ENCODE data around the gene KCNV2.
A peak's percentile ranks its signal among the peaks of the same experiment; 100 is the strongest.
"Not testable (repeated sequence)": the region's sequence is repeated elsewhere in the genome, so short reads cannot be mapped to it uniquely, and the experiment has no call there.

KCNV2 gene

DNA sequence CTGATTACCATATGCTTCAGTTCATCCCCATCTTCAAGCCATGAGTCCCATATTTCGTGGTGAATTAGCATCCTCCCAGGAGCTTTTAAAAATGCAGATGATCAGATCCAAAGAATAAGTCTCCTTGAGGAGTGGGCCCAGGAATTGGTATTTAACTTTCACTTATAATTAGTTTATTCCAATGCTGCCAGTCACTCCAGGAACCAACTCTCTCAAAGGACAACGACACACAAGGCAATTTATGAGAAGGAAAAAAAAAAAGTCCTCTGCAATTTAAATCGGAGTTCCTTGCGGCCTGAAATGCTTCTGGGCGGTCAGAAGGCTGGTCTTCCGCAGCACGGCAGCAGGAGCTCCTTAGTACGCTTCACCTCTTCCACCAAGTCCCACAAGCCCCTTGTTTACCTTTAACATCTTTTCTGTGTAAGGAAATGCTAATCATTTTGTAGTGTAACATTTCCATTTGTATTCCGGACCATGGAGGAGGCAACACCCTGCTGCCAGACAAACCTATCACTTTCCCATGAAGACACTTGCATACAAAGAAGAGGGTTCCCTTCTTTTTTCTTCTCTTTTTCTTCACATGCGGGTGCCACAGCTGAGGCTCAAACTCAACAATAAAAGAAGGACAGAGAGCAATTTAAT is 16.3 kb upstream of the KCNV2 start:
- Mint-ChIP-seq H3K27ac (no peak overlapping the region), H3K4me1 (no peaks in the 10 kb centered on the region), H3K9me3 (no peaks in the 10 kb centered on the region), H3K4me3 (no peak overlapping the region), H3K27me3 (no peaks in the 10 kb centered on the region), H3K36me3 (ENCODE audit: low read depth) (peaks cover 8% of the 10 kb centered on the region)
- DNase-seq, result no peak
- no peak for ATAC-seq

DNA sequence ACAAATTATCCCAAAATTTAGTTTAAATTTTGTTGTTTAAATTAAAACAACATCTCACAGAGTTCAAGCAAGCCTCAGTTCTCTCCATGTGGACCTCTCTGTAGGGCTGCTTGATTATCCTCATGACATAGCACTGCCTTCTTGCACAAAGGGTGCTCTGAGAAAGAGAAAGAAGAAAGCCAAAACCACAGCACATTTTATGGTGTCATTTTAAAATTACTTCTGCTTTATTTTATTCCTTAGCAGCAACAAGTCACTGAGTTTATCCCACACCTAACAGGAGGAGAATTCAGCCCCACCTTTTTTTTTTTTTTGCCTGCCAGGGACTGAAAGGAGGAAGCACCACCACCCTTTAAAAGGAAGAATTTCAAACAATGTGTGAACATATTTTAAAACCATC is 12.8 kb upstream of the KCNV2 start:
- DNase-seq, result no peak
- H3K4me3 Mint-ChIP-seq, result no peak overlapping the region
- no peak for ATAC-seq
- H3K27ac Mint-ChIP-seq, result no peak overlapping the region
- no peaks in the 10 kb centered on the region for H3K4me1 Mint-ChIP-seq
- no peaks in the 10 kb centered on the region for H3K27me3 Mint-ChIP-seq
- peaks cover 15% of the 10 kb centered on the region for H3K36me3 Mint-ChIP-seq (ENCODE audit: low read depth)
- H3K9me3 Mint-ChIP-seq, result no peaks in the 10 kb centered on the region

DNA sequence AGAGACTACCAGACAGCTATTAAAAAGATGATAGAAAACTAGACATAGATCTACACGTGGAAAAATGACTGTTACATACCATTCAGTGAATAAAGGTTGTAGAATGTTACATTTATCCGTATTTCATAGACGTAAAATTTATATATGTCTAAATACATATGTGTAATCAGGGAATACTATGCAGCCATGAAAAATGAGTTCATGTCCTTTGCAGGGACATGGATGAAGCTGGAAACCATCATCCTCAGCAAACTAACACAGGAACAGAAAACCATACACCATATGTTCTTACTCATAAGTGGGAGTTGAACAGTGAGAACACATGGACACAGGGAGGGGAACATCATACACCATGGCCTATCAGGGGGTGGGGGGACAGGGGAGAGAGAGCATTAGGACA is 10.1 kb upstream of the KCNV2 start:
- H3K27ac Mint-ChIP-seq; H3K9me3 Mint-ChIP-seq; H3K4me3 Mint-ChIP-seq; ATAC-seq; H3K27me3 Mint-ChIP-seq; DNase-seq; H3K4me1 Mint-ChIP-seq; H3K36me3 Mint-ChIP-seq (ENCODE audit: low read depth): not testable (repeated sequence)

DNA sequence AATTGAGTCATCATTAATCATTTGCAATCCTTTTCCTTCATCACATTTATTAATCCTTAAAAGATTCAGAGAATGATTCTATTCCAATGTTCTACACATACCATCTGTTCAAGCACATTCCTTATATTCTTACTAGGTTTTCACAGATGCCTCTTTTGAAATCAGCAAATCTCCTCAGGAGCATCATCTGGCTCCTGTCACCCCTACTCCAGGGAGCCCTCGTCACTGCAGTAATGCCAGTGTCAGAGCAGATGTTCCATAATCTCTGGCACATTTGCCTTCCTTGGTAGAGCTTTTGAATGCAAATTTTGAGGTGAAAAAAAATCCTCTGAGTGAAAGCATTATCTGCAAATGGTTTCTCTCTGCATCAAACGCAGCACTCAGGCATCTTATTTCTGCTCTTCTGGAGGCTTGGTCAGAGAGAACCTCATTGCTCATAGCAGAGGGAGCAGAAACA is 7.6 kb upstream of the KCNV2 start:
- peaks cover 7% of the 10 kb centered on the region for H3K9me3 Mint-ChIP-seq
- H3K27me3 Mint-ChIP-seq, result no peaks in the 10 kb centered on the region
- peaks cover 12% of the 10 kb centered on the region for H3K36me3 Mint-ChIP-seq (ENCODE audit: low read depth)
- no peak for DNase-seq
- H3K4me3 Mint-ChIP-seq, result no peak overlapping the region
- no peak overlapping the region for H3K27ac Mint-ChIP-seq
- no peak for ATAC-seq
- no peaks in the 10 kb centered on the region for H3K4me1 Mint-ChIP-seq

DNA sequence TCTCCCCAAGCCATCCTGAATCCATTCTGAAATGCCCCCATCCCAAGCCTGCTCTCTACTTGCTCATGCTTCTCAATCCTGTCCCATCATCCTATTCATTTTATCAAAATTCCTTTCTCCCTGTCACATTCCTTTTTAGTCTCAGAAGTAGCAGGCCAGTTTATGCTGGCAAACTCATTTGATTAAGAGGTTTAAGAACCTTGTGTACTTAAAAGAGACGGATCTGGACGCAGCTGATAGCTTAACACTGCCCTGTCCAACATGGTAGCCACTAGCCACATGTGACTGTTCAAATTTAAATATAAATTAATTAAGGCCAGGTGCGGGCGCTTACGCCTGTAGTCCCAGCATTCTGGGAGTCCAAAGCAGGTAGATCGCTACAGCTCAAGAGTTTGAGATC is 5.6 kb upstream of the KCNV2 start:
- no peak for ATAC-seq
- Mint-ChIP-seq H3K9me3 (peaks cover 7% of the 10 kb centered on the region), H3K4me1 (no peaks in the 10 kb centered on the region), H3K27me3 (no peaks in the 10 kb centered on the region), H3K4me3 (no peak overlapping the region), H3K27ac (no peak overlapping the region), H3K36me3 (ENCODE audit: low read depth) (peaks cover 12% of the 10 kb centered on the region)
- no peak for DNase-seq

DNA sequence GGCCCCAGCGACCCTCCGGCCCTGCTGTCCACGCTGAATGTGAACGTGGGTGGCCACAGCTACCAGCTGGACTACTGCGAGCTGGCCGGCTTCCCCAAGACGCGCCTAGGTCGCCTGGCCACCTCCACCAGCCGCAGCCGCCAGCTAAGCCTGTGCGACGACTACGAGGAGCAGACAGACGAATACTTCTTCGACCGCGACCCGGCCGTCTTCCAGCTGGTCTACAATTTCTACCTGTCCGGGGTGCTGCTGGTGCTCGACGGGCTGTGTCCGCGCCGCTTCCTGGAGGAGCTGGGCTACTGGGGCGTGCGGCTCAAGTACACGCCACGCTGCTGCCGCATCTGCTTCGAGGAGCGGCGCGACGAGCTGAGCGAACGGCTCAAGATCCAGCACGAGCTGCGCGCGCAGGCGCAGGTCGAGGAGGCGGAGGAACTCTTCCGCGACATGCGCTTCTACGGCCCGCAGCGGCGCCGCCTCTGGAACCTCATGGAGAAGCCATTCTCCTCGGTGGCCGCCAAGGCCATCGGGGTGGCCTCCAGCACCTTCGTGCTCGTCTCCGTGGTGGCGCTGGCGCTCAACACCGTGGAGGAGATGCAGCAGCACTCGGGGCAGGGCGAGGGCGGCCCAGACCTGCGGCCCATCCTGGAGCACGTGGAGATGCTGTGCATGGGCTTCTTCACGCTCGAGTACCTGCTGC is 839 bp downstream of the KCNV2 start:
- Mint-ChIP-seq H3K27me3 (no peaks in the 10 kb centered on the region), H3K9me3 (peaks cover 17% of the 10 kb centered on the region), H3K4me1 (no peaks in the 10 kb centered on the region), H3K4me3 (no peak overlapping the region), H3K36me3 (ENCODE audit: low read depth) (peaks cover 42% of the 10 kb centered on the region), H3K27ac (no peak overlapping the region)
- ATAC-seq (no peak), DNase-seq (no peak)

DNA sequence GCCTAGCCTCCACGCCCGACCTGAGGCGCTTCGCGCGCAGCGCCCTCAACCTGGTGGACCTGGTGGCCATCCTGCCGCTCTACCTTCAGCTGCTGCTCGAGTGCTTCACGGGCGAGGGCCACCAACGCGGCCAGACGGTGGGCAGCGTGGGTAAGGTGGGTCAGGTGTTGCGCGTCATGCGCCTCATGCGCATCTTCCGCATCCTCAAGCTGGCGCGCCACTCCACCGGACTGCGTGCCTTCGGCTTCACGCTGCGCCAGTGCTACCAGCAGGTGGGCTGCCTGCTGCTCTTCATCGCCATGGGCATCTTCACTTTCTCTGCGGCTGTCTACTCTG is 1.4 kb downstream of the KCNV2 start:
- ATAC-seq (peak; percentile 35), DNase-seq (no peak)
- peaks cover 40% of the 10 kb centered on the region for H3K36me3 Mint-ChIP-seq (ENCODE audit: low read depth)
- no peak overlapping the region for H3K27ac Mint-ChIP-seq
- no peaks in the 10 kb centered on the region for H3K4me1 Mint-ChIP-seq
- no peaks in the 10 kb centered on the region for H3K27me3 Mint-ChIP-seq
- H3K4me3 Mint-ChIP-seq, result no peak overlapping the region
- H3K9me3 Mint-ChIP-seq, result peaks cover 12% of the 10 kb centered on the region

DNA sequence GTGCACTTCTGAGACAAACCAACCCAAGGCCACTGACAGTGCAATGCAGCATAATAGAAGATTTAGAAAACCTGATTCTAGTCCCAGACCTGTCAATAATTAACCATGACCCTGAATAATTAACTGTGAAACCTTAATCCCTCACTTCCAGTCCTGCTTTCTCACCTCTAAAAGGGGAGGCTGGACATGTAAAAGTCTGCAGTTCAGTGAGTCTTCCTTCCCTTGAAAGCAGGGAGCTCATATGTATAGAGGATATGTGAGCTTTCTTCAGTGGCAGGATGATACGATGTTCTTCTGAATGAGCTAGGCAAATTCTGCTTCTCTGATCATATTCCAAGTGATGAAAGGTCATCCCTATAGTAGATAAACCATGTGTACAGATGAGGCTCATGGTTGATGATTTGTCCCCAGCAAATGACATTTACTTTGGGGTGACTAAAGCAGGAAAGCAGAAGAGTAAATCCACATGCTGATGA is 2.9 kb downstream of the KCNV2 start:
- no peak overlapping the region for H3K27ac Mint-ChIP-seq
- peaks cover 10% of the 10 kb centered on the region for H3K9me3 Mint-ChIP-seq
- no peaks in the 10 kb centered on the region for H3K27me3 Mint-ChIP-seq
- H3K4me1 Mint-ChIP-seq, result no peaks in the 10 kb centered on the region
- no peak overlapping the region for H3K4me3 Mint-ChIP-seq
- peaks cover 37% of the 10 kb centered on the region for H3K36me3 Mint-ChIP-seq (ENCODE audit: low read depth)
- ATAC-seq (no peak), DNase-seq (no peak)

DNA sequence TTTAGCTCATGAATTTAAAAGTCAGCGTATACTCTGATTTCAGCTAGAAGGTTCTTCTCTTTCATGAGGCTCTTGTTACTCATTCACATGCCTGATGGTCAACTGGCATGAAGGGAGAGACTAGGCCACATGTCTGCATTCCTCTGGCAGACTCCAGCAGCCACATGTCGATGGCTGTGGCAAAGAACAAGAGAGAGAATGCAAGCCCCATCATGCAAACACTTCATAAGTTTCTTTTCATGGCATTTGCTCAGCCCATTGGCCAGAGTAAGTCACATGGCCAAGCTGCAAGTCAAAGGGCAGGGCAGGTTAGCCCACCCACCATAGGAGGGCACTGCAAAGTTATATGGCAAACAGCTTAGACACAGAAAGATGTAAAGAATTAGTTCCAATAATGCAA is 5.4 kb downstream of the KCNV2 start:
- no peak overlapping the region for H3K27ac Mint-ChIP-seq
- H3K36me3 Mint-ChIP-seq (ENCODE audit: low read depth), result peaks cover 27% of the 10 kb centered on the region
- H3K4me1 Mint-ChIP-seq, result no peaks in the 10 kb centered on the region
- H3K9me3 Mint-ChIP-seq, result peaks cover 8% of the 10 kb centered on the region
- no peaks in the 10 kb centered on the region for H3K27me3 Mint-ChIP-seq
- DNase-seq (no peak), ATAC-seq (no peak)
- no peak overlapping the region for H3K4me3 Mint-ChIP-seq

DNA sequence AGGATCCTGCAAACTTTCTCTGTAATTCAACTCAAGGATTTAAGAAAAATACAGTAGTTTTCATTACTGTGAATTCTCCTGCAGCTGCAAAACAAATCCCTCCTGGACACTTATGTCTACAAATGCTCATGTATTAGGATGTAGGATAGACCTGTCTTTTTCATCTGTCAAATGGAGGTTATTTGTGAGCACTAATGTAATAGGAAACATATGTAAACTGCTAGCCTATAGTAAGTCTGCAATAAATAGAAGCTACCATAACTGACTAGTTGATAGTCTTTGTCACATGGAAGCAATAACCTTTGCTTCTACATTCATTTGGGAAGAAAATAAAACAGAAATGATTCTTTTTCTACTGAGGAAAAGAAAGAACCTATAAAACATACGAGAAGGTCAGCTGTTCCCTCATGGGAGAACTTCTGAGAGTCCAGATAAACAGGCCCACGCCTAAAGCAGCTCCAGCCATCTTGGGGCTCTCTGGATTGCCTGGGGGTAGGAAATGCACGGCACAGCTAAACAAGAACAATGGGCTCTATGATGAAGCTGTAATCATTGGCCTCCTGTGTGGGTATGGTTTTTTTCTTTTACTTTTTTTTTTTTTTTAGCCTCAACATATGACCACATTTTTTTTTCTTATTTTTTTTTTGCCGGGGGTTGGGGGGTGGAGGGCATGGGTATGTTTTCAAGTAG is 6.2 kb downstream of the KCNV2 start:
- Mint-ChIP-seq H3K27me3 (no peaks in the 10 kb centered on the region), H3K27ac (no peak overlapping the region), H3K36me3 (ENCODE audit: low read depth) (peaks cover 27% of the 10 kb centered on the region), H3K4me3 (no peak overlapping the region), H3K4me1 (no peaks in the 10 kb centered on the region), H3K9me3 (peaks cover 8% of the 10 kb centered on the region)
- DNase-seq (no peak), ATAC-seq (no peak)

DNA sequence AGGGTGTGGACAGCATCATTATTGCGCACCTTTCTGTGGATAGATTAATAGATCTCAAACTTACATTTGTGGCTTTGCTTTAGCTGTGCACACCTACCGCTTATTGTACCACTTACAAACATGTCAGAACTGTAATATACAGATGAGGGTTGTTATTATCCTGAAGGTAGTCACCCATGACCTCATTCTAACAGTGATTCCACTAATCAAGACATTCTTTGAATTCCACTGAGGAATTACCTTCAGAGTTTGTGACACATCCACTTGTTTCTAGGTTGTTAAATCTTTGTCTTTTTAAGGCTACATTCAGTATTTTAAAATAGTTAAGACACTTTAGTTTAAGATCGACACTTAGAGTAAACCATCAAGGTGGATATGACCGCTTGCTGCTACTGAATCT is 7.8 kb downstream of the KCNV2 start:
- H3K27ac Mint-ChIP-seq, result no peak overlapping the region
- no peaks in the 10 kb centered on the region for H3K4me1 Mint-ChIP-seq
- H3K36me3 Mint-ChIP-seq (ENCODE audit: low read depth), result peaks cover 12% of the 10 kb centered on the region
- peaks cover 8% of the 10 kb centered on the region for H3K9me3 Mint-ChIP-seq
- H3K4me3 Mint-ChIP-seq, result no peak overlapping the region
- DNase-seq (no peak), ATAC-seq (no peak)
- no peaks in the 10 kb centered on the region for H3K27me3 Mint-ChIP-seq

DNA sequence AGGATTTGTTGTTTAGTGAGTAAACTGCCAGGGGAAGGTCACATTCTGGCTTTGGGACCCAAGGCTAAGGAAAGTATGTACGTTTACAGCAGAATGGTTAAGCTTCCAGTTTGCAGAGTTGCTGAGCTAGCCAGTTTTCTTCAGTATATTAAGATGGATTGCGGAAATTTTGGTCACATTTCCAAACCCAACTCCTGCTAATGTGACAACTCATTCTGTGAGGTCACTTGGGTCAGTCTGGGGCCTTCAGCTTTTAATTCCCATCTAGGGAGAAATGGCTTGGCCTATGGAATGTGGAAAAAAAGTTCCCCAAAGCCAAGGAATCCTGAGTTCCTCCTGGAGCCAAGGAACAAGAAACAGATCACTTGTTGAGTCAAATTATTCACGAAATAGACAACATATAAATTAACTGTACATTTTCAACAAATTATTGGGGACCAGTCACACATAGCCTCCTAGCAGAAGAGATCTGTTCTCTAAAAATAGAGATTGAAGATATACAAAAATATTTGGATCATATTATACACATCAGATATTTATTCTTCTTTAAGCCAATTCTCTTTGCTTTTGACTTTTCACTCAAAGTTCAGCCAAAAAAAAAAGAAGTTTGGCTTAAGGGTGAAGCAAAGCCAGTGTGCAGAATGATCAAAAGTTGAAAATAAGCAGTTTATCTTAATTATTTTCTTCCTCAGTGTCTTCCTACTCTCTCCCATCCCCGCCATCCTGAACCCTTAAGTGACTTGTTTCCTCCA is 8.8 kb downstream of the KCNV2 start:
- no peak overlapping the region for H3K4me3 Mint-ChIP-seq
- peaks cover 8% of the 10 kb centered on the region for H3K36me3 Mint-ChIP-seq (ENCODE audit: low read depth)
- no peaks in the 10 kb centered on the region for H3K4me1 Mint-ChIP-seq
- no peak for DNase-seq
- no peak overlapping the region for H3K27ac Mint-ChIP-seq
- no peaks in the 10 kb centered on the region for H3K27me3 Mint-ChIP-seq
- ATAC-seq, result no peak
- H3K9me3 Mint-ChIP-seq, result peaks cover 8% of the 10 kb centered on the region

DNA sequence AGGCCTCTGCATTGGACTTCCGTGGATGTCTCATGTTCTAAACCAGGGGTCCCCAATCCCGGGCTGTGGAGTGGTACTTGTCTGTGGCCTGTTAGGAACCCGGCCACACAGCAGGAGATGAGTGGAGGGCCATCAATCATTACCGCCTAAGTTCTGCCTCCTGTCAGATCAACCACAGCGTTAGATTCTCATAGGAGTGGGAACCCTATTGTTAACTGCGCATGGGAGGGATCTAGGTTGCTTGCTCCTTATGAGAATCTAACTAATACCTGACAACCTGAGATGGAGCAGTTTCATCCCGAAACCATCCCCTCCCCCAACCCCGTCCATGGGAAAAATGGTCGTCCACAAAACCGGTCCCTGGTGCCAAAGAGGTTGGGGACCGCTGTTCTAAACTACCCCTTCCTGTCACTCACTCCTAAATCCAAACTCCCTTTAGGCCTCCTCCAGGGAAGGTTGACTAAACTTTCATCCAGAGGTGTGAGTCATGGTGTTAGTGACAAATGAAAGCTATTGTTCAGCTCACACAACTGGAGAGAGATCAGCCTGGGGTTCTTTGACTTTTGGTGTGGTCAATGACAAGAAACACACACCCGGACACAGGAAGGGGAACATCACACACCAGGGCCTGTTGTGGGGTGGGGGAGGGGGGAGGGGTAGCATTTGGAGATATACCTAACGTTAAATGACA is 9.5 kb downstream of the KCNV2 start:
- Mint-ChIP-seq H3K4me3 (no peak overlapping the region), H3K9me3 (peaks cover 3% of the 10 kb centered on the region), H3K36me3 (ENCODE audit: low read depth) (peaks cover 5% of the 10 kb centered on the region), H3K27me3 (no peaks in the 10 kb centered on the region), H3K4me1 (no peaks in the 10 kb centered on the region), H3K27ac (no peak overlapping the region)
- no peak for DNase-seq
- ATAC-seq, result no peak

DNA sequence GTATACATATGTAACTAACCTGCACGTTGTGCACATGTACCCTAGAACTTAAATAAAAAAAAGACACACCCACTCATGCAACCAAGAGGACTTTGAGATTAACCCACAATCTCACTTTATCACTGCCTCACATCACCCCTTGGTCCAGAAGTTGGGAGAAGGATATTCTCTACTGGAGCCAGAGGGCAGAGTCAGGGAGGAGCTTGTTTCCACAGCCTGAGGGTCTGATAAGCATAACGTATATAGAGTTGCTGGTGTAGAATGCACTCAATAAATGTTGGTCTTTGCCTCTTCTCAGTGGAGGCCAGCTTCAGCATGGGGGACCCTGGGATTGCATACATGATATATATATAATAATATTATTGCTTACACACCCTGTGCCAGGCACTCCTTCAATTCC is 10.1 kb downstream of the KCNV2 start:
- Mint-ChIP-seq H3K36me3 (ENCODE audit: low read depth) (peaks cover 5% of the 10 kb centered on the region), H3K27ac (no peak overlapping the region), H3K4me3 (no peak overlapping the region), H3K4me1 (no peaks in the 10 kb centered on the region), H3K27me3 (no peaks in the 10 kb centered on the region), H3K9me3 (peaks cover 3% of the 10 kb centered on the region)
- no peak for DNase-seq
- ATAC-seq, result no peak

Data from activated naive CD8-positive, alpha-beta T cell treated with anti-CD3 and anti-CD28 coated beads, Interleukin-2, amount 50 U/mL, for 24 hours (primary cell).